ENCODE data around the gene ALG14. TPM values are rescaled to one million over a fixed set of nuclear protein-coding genes. Genes with fewer than 3 reads are reported as not detected.
A peak's percentile ranks its signal among the peaks of the same experiment; 100 is the strongest.

ALG14 gene
- total and polyA plus RNA-seq, 2 of the 4 experiments (the other 2 are of a cell fraction): 1.7 to 2.0 TPM

- Histone ChIP-seq H3K9me1 (ENCODE audit: insufficient read depth, low read length) (peaks cover 4% of the 10 kb centered on the region; the same call in 1 of the 2 replicates), H3K4me3 (ENCODE audit: insufficient read depth, low read depth, low read length) (peak overlapping the region; percentile 66), H3K4me1 (ENCODE audit: control insufficient read depth, insufficient read depth, low read length) (no peaks in the 10 kb centered on the region), H3K79me1 (ENCODE audit: low read depth in 1 of 2, low read length in 2 of 2) (no peaks in the 10 kb centered on the region), H4K8ac (ENCODE audit: low read depth in 2 of 2, low read length in 2 of 2) (no peak overlapping the region), H3K36me3 (ENCODE audit: control insufficient read depth, insufficient read depth, low read length) (no peaks in the 10 kb centered on the region), H2BK120ac (ENCODE audit: low read depth, low read length) (no peak overlapping the region), H4K20me1 (ENCODE audit: insufficient read depth, low read length) (no peaks in the 10 kb centered on the region), H3K14ac (replicated peaks; ENCODE audit: low read depth, low read length) (no peak overlapping the region), H2AK9ac (replicated peaks; ENCODE audit: low read depth, low read length, poor library complexity) (peak overlapping the region; percentile 33), H3K27me3 (ENCODE audit: control insufficient read depth, insufficient read depth, low read length) (peaks cover 32% of the 10 kb centered on the region), H3K4ac (ENCODE audit: low read depth, low read length) (no peak overlapping the region), H2BK5ac (ENCODE audit: low read depth, low read length, poor library complexity, severe bottlenecking) (no peak overlapping the region), H3K56ac (ENCODE audit: extremely low read depth, insufficient read depth, low read length) (no peak overlapping the region), H3K9me3 (ENCODE audit: control insufficient read depth, insufficient read depth, low read length) (no peaks in the 10 kb centered on the region), H2BK15ac (ENCODE audit: low read depth, low read length) (no peak overlapping the region), H3K23ac (ENCODE audit: low read depth, low read length) (no peak overlapping the region), H2AK5ac (ENCODE audit: low read depth, low read length) (no peak overlapping the region), H2AFZ (replicated peaks; ENCODE audit: low read length, poor library complexity) (peak overlapping the region; percentile 21), H3K4me2 (ENCODE audit: low read depth, low read length) (peak overlapping the region; percentile 87), H3K18ac (ENCODE audit: low read depth, low read length) (no peak overlapping the region), H4K91ac (ENCODE audit: insufficient read depth, low read depth, low read length) (no peak overlapping the region), H3K9ac (ENCODE audit: low read depth, low read length) (peak overlapping the region; percentile 16; the same call in 1 of the 2 replicates), H3K27ac (ENCODE audit: insufficient read depth, low read length) (no peak overlapping the region), H2BK20ac (ENCODE audit: low read depth, low read length) (no peak overlapping the region), H4K5ac (ENCODE audit: low read depth, low read length) (no peak overlapping the region)
- no peak for DNase-seq
- POLR2A ChIA-PET (ENCODE audit: unreplicated experiment): no interaction called here
- dilution Hi-C loops (cut with HindIII; ENCODE audit: low sequenced_read_pairs, unreplicated experiment) (no loop called here), in situ Hi-C loops (cut with MboI; ENCODE audit: low sequenced_read_pairs) (no loop called here), intact Hi-C loops (cut with micrococcal nuclease) (no loop called here)
- no peak for ATAC-seq (ENCODE audit: low read depth)
- WGBS, 2 experiments (ENCODE audit: extremely low coverage in 2 of 2, insufficient read length in 1 of 2): no CpG with 5 or more reads among the region's 10 CpGs
- no TSS peak for BruUV-seq (replicated peaks)
- CTCF ChIA-PET: interaction anchor here (1.3 to 1.6 kb wide), 2 partner anchors 38 to 115 kb away, joined by 3 to 7 read pairs; partner anchors contain the start of gene RWDD3
- TF ChIP-seq RFX5 (IDR thresholded peaks at IDR 0.05; ENCODE audit: low read depth, low read length): no peak
- no peak for TF ChIP-seq MAZ (IDR thresholded peaks at IDR 0.05; ENCODE audit: borderline replicate concordance, low read depth, low read length)
- TF ChIP-seq SMC3 (IDR thresholded peaks at IDR 0.05; ENCODE audit: low read depth, low read length): no peak
- TF ChIP-seq, protein P1, sequence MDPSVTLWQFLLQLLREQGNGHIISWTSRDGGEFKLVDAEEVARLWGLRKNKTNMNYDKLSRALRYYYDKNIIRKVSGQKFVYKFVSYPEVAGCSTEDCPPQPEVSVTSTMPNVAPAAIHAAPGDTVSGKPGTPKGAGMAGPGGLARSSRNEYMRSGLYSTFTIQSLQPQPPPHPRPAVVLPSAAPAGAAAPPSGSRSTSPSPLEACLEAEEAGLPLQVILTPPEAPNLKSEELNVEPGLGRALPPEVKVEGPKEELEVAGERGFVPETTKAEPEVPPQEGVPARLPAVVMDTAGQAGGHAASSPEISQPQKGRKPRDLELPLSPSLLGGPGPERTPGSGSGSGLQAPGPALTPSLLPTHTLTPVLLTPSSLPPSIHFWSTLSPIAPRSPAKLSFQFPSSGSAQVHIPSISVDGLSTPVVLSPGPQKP (IDR thresholded peaks at IDR 0.05; ENCODE audit: borderline replicate concordance, low read depth, low read length): no peak
- TF ChIP-seq USF2 (IDR thresholded peaks at IDR 0.05; ENCODE audit: low read depth, low read length): no peak
- no peak for TF ChIP-seq MAFK (IDR thresholded peaks at IDR 0.05; ENCODE audit: low read depth, low read length)
- TF ChIP-seq FOS (IDR thresholded peaks at IDR 0.05; ENCODE audit: low read depth, low read length): no peak
- no peak for TF ChIP-seq NFE2L2 (IDR thresholded peaks at IDR 0.05; ENCODE audit: low read depth, low read length)
- TF ChIP-seq BHLHE40 (IDR thresholded peaks at IDR 0.05; ENCODE audit: low read depth, low read length): no peak
- TF ChIP-seq RAD21 (IDR thresholded peaks at IDR 0.05; ENCODE audit: low read length): no peak
- no peak for TF ChIP-seq RCOR1 (IDR thresholded peaks at IDR 0.05; ENCODE audit: insufficient replicate concordance, low read length)
- no peak for TF ChIP-seq POLR2A (IDR thresholded peaks at IDR 0.05; ENCODE audit: low read depth, low read length)
- no peak for TF ChIP-seq CEBPB (IDR thresholded peaks at IDR 0.05; ENCODE audit: low read depth, low read length)
- TF ChIP-seq CHD1 (IDR thresholded peaks at IDR 0.05; ENCODE audit: low read depth, low read length): no peak
These were observed 45.3 kb upstream of the ALG14 start for GRCh38 chr1:95118067-95118499.
